Measurements from ENCODE around the gene MEAK7.

The MEAK7 gene

GRCh38 chr16:84504420-84505248, at the start of gene MEAK7:
MEAK7 (minus strand) TSS chr16:84504659; CDS start chr16:84498086, 6,573 bp downstream.
- peak; percentile 99 for DNase-seq (ENCODE audit: low spot score)

GRCh38 chr16:84553873-84554399, 49.5 kb upstream of the MEAK7 start:
- no peak for DNase-seq (ENCODE audit: low spot score)

GRCh38 chr16:84552135-84552534, 47.7 kb upstream of the MEAK7 start:
- DNase-seq (ENCODE audit: low spot score): no peak

- no peak for DNase-seq (ENCODE audit: low spot score)
These were observed 45.6 kb upstream of the MEAK7 start for GRCh38 chr16:84550096-84550495.

GRCh38 chr16:84548971-84549844, 44.7 kb upstream of the MEAK7 start:
- no peak for DNase-seq (ENCODE audit: low spot score)

GRCh38 chr16:84548508-84548907, 44.0 kb upstream of the MEAK7 start:
- DNase-seq (ENCODE audit: low spot score): no peak

- no peak for DNase-seq (ENCODE audit: low spot score)
These were observed 43.1 kb upstream of the MEAK7 start for GRCh38 chr16:84547546-84548061.

GRCh38 chr16:84546669-84547545, 42.4 kb upstream of the MEAK7 start:
- no peak for DNase-seq (ENCODE audit: low spot score)

- no peak for DNase-seq (ENCODE audit: low spot score)
These were observed 40.8 kb upstream of the MEAK7 start for GRCh38 chr16:84545114-84545737.

- DNase-seq (ENCODE audit: low spot score): no peak
These were observed 39.7 kb upstream of the MEAK7 start for GRCh38 chr16:84544031-84544773.

GRCh38 chr16:84543253-84543652, 38.8 kb upstream of the MEAK7 start:
- DNase-seq (ENCODE audit: low spot score): no peak

GRCh38 chr16:84541999-84542817, 37.7 kb upstream of the MEAK7 start:
- no peak for DNase-seq (ENCODE audit: low spot score)

GRCh38 chr16:84540194-84540593, 35.7 kb upstream of the MEAK7 start:
- DNase-seq (ENCODE audit: low spot score): no peak

GRCh38 chr16:84538222-84538840, 33.9 kb upstream of the MEAK7 start:
- DNase-seq (ENCODE audit: low spot score): no peak

- DNase-seq (ENCODE audit: low spot score): no peak
These were observed 33.2 kb upstream of the MEAK7 start for GRCh38 chr16:84537491-84538151.

GRCh38 chr16:84535851-84536250, 31.4 kb upstream of the MEAK7 start:
- DNase-seq (ENCODE audit: low spot score): no peak

GRCh38 chr16:84535408-84535807, 30.9 kb upstream of the MEAK7 start:
- DNase-seq (ENCODE audit: low spot score): no peak

- no peak for DNase-seq (ENCODE audit: low spot score)
These were observed 30.4 kb upstream of the MEAK7 start for GRCh38 chr16:84534815-84535214.

Measured in AG08395 (cell line).